A673 (cell line): ENCODE data around the gene SEC16A.

Experiments used
- EZH2 ChIP-seq: fragments of 200-600 bp; sonication (generic); IDR thresholded peaks from 2 replicates; pipeline ENCODE4 v1.6.1; 2017; ENCODE audit warnings: borderline replicate concordance, low read depth, mild to moderate bottlenecking, mixed read lengths, antibody characterized with exemption, low read length; ENCODE audit not compliant: poor library complexity, severe bottlenecking
- TF ChIP-seq, protein P1 (sequence below): fragments of 300-800, 200-600 bp; sonication (generic); conservative IDR thresholded peaks from 2 replicates; pipeline ENCODE4 v1.5.1; 2017; ENCODE audit warnings: low read depth, mild to moderate bottlenecking, antibody characterized with exemption, low read length, moderate library complexity, mixed read lengths

DNA sequence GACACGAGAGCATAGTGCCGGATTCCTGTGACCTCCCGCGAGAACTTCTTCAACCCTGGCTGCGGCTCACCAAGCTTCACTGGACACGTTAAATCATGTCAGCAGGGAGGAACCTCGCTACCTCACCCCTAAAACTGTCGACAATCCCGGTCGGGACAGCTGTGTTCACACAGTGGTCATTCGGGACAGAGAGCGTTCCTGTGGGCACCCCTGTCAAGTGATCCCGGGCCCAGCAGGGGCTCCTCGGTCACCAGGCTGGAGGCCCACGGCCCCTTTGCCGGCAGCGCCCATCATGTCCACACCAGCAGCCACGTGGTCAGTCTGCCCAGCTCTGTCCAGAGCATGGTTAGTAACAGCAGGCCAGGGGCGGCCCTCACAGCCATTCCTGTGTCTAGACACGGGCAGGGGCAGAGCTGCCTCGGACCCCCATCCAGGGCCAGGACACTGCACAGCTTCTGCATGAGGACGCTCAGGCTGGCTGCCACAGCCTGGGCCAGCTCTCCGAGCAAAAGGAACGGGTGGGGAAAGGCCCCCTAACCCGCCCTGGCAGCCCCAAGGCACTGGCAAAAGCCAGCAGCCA lies 46.7 kb downstream of the SEC16A start:
- TF ChIP-seq, protein P1, sequence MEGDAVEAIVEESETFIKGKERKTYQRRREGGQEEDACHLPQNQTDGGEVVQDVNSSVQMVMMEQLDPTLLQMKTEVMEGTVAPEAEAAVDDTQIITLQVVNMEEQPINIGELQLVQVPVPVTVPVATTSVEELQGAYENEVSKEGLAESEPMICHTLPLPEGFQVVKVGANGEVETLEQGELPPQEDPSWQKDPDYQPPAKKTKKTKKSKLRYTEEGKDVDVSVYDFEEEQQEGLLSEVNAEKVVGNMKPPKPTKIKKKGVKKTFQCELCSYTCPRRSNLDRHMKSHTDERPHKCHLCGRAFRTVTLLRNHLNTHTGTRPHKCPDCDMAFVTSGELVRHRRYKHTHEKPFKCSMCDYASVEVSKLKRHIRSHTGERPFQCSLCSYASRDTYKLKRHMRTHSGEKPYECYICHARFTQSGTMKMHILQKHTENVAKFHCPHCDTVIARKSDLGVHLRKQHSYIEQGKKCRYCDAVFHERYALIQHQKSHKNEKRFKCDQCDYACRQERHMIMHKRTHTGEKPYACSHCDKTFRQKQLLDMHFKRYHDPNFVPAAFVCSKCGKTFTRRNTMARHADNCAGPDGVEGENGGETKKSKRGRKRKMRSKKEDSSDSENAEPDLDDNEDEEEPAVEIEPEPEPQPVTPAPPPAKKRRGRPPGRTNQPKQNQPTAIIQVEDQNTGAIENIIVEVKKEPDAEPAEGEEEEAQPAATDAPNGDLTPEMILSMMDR = no peak
- TF ChIP-seq EZH2 = no peak
